IMR-90 (cell line): ENCODE results near the gene SCYGR1. TPM values are rescaled to one million over a fixed set of nuclear protein-coding genes. Genes with fewer than 3 reads are reported as not detected.

Experiments
- ATAC-seq: fragments of 200-7000 bp; cut with Tn5 transposase; 2 replicates; pipeline ENCODE4 v1.9.1; 2020; ENCODE audit warnings: low read depth, mild to moderate bottlenecking, moderate library complexity
- BruUV-seq: library from RNA; stranded (reverse); fragments of 400-500 nt; replicated peaks from 2 replicates; lab custom pipeline; 2021; lab: Mats Ljungman, UMichigan
- CTCF ChIA-PET: fragments of 300-600 bp; formaldehyde crosslinking; extraction: SDS; loops from one replicate; lab custom pipeline; 2021; ENCODE audit warnings: antibody characterized with exemption; lab: Yijun Ruan, JAX
- POLR2A ChIA-PET: fragments of 300-600 bp; sonication (Branson Sonifier 250); formaldehyde crosslinking; loops from one replicate; lab custom pipeline; 2022; ENCODE audit warnings: antibody characterized with exemption; ENCODE audit not compliant: unreplicated experiment; lab: Charles Lee
- DNase-seq: peaks from one replicate; pipeline ENCODE4 v3.0.0; 2013
- H2AFZ ChIP-seq: replicated peaks from 2 replicates; pipeline ENCODE3; 2013; ENCODE audit warnings: low read length, mild to moderate bottlenecking; ENCODE audit not compliant: poor library complexity
- H2AK5ac ChIP-seq: 2 replicates; pipeline ENCODE4 v1.6.1; 2013; ENCODE audit warnings: low read depth, low read length, inconsistent platforms
- H2AK9ac ChIP-seq: replicated peaks from 2 replicates; pipeline ENCODE3; 2013; ENCODE audit warnings: mild to moderate bottlenecking, low read depth, low read length, moderate library complexity; ENCODE audit not compliant: poor library complexity
- H2BK120ac ChIP-seq: 2 replicates; pipeline ENCODE4 v1.6.1; 2013; ENCODE audit warnings: low read depth, low read length, inconsistent platforms
- H2BK15ac ChIP-seq: 3 replicates; pipeline ENCODE4 v1.6.1; 2013; ENCODE audit warnings: low read depth, low read length, inconsistent platforms
- H2BK20ac ChIP-seq: 2 replicates; pipeline ENCODE4 v1.6.1; 2013; ENCODE audit warnings: low read depth, mild to moderate bottlenecking, inconsistent platforms, low read length, moderate library complexity
- H2BK5ac ChIP-seq: 2 replicates; pipeline ENCODE4 v1.6.1; 2013; ENCODE audit warnings: mild to moderate bottlenecking, low read depth, low read length, inconsistent platforms; ENCODE audit not compliant: poor library complexity, severe bottlenecking
- H3K14ac ChIP-seq: replicated peaks from 2 replicates; pipeline ENCODE4 v1.6.1; 2013; ENCODE audit warnings: low read depth, low read length, inconsistent platforms
- H3K18ac ChIP-seq: 2 replicates; pipeline ENCODE4 v1.6.1; 2013; ENCODE audit warnings: low read depth, low read length, control low read depth
- H3K23ac ChIP-seq: 2 replicates; pipeline ENCODE4 v1.6.1; 2013; ENCODE audit warnings: low read depth, low read length, inconsistent platforms
- H3K27ac ChIP-seq: 2 replicates; pipeline ENCODE4 v1.5.1; 2013; ENCODE audit warnings: mild to moderate bottlenecking, control low read depth, low read length; ENCODE audit not compliant: insufficient read depth
- H3K27me3 ChIP-seq: 2 replicates; pipeline ENCODE4 v1.6.1; 2013; ENCODE audit warnings: low read length; ENCODE audit not compliant: control insufficient read depth, insufficient read depth
- H3K36me3 ChIP-seq: 2 replicates; pipeline ENCODE4 v1.6.1; 2013; ENCODE audit warnings: low read length, mixed read lengths; ENCODE audit not compliant: control insufficient read depth, insufficient read depth
- H3K4ac ChIP-seq: 2 replicates; pipeline ENCODE4 v1.6.1; 2013; ENCODE audit warnings: low read depth, low read length, inconsistent platforms
- H3K4me1 ChIP-seq: 2 replicates; pipeline ENCODE4 v1.6.1; 2013; ENCODE audit warnings: low read length, mixed read lengths; ENCODE audit not compliant: control insufficient read depth, insufficient read depth
- H3K4me2 ChIP-seq: 2 replicates; pipeline ENCODE4 v1.6.1; 2013; ENCODE audit warnings: low read depth, mild to moderate bottlenecking, control low read depth, low read length, moderate library complexity
- H3K4me3 ChIP-seq: 2 replicates; pipeline ENCODE4 v1.5.1; 2013; ENCODE audit warnings: low read depth, mild to moderate bottlenecking, control low read depth, low read length, moderate library complexity; ENCODE audit not compliant: insufficient read depth
- H3K56ac ChIP-seq: 2 replicates; pipeline ENCODE4 v1.6.1; 2013; ENCODE audit warnings: low read length, inconsistent platforms; ENCODE audit not compliant: insufficient read depth; ENCODE audit errors: extremely low read depth
- H3K79me1 ChIP-seq, 2 experiments: 2 replicates each; pipeline ENCODE4 v1.6.1; 2013; ENCODE audit warnings: low read length in 2 of 2, inconsistent platforms in 1 of 2, low read depth in 1 of 2
- H3K9ac ChIP-seq: 2 replicates; pipeline ENCODE4 v1.6.1; 2013; ENCODE audit warnings: low read depth, low read length, control low read depth
- H3K9me1 ChIP-seq: 2 replicates; pipeline ENCODE4 v1.6.1; 2013; ENCODE audit warnings: low read length, inconsistent platforms; ENCODE audit not compliant: insufficient read depth
- H3K9me3 ChIP-seq: 2 replicates; pipeline ENCODE4 v1.6.1; 2013; ENCODE audit warnings: low read length; ENCODE audit not compliant: control insufficient read depth, insufficient read depth
- H4K20me1 ChIP-seq: 2 replicates; pipeline ENCODE4 v1.6.1; 2013; ENCODE audit warnings: low read length, inconsistent platforms; ENCODE audit not compliant: insufficient read depth
- H4K5ac ChIP-seq: 2 replicates; pipeline ENCODE4 v1.6.1; 2013; ENCODE audit warnings: mild to moderate bottlenecking, low read depth, low read length, control low read depth
- H4K8ac ChIP-seq, 2 experiments: 2 replicates each; pipeline ENCODE4 v1.6.1; 2013; ENCODE audit warnings: low read depth in 2 of 2, low read length in 2 of 2, control low read depth in 1 of 2, inconsistent platforms in 1 of 2
- H4K91ac ChIP-seq: 2 replicates; pipeline ENCODE4 v1.6.1; 2013; ENCODE audit warnings: low read depth, low read length, inconsistent platforms; ENCODE audit not compliant: insufficient read depth
- CTCF ChIP-seq: conservative IDR thresholded peaks from 2 replicates; pipeline ENCODE4 v1.5.1; 2012; ENCODE audit warnings: mild to moderate bottlenecking, low read depth, low read length, improper control_type of control experiment
- RCOR1 ChIP-seq: IDR thresholded peaks from 2 replicates; pipeline ENCODE4 v1.6.1; 2012; ENCODE audit warnings: mild to moderate bottlenecking, low read length, improper control_type of control experiment; ENCODE audit not compliant: insufficient replicate concordance
- WGBS, 2 experiments: methylation state at CpG; one replicate each; pipeline versions ENCODE4 v1.1.5 to v1.1.7; 2013; ENCODE audit warnings: missing lambda C conversion rate in 2 of 2; ENCODE audit not compliant: insufficient read length in 1 of 2; ENCODE audit errors: extremely low coverage in 2 of 2; 5-methylcytosine and 5-hydroxymethylcytosine counted together
- dilution Hi-C: fragments of 300-500 bp; cut with HindIII; formaldehyde crosslinking; loops from one replicate; pipeline ENCODE4 v1.14.3; 2018; ENCODE audit warnings: low sequenced_read_pairs; ENCODE audit not compliant: unreplicated experiment
- in situ Hi-C: fragments of 300-500 bp; cut with MboI; formaldehyde crosslinking; loops from 3 replicates; pipeline ENCODE4 v1.14.3; 2019; ENCODE audit warnings: low sequenced_read_pairs, inconsistent platforms, mixed read lengths
- intact Hi-C: fragments of 100-400 bp; cut with micrococcal nuclease; formaldehyde crosslinking; loops from 2 replicates; pipeline ENCODE4 v1.10.0; 2022
- polyA plus RNA-seq, 3 experiments: library from polyadenylated mRNA; depleted of rRNA; stranded (reverse); fragments of >200 nt; gene quantifications; 2 replicates each; pipeline ENCODE4 v1.2.3, GENCODE V29; 2012; ENCODE audit warnings: low replicate concordance in 1 of 3
- total RNA-seq: library from RNA; depleted of rRNA; stranded (reverse); fragments of >200 nt; gene quantifications from 2 replicates; pipeline ENCODE4 v1.2.3, GENCODE V29; 2012

Gene SCYGR1
- total and polyA plus RNA-seq, 2 of the 4 experiments (the other 2 are of a cell fraction): not detected

- ATAC-seq: no peak
- Histone ChIP-seq H3K9me3 (no peaks in the 10 kb centered on the region), H3K18ac (peak overlapping the region; percentile 96; the same call in 1 of the 2 replicates), H3K36me3 (no peaks in the 10 kb centered on the region), H3K14ac (no peak overlapping the region; the same call in 1 of the 2 replicates), H4K20me1 (no peaks in the 10 kb centered on the region), H3K4me3 (no peak overlapping the region), H3K4me1 (peaks cover 5% of the 10 kb centered on the region), H3K4ac (no peak overlapping the region), H2AK9ac (no peak overlapping the region), H3K4me2 (no peak overlapping the region; the same call in 1 of the 2 replicates), H4K5ac (peak overlapping the region; percentile 95; the same call in 1 of the 2 replicates), H2BK15ac (no peak overlapping the region; the same call in 2 of the 3 replicates), H2AFZ (no peak overlapping the region), H3K9me1 (no peaks in the 10 kb centered on the region), H3K27me3 (no peaks in the 10 kb centered on the region), H2BK120ac (no peak overlapping the region), H4K91ac (peak overlapping the region; percentile 33; the same call in 1 of the 2 replicates), H3K27ac (no peak overlapping the region), H3K79me1 (no peaks in the 10 kb centered on the region), H3K9ac (peak overlapping the region; percentile 43; the same call in 1 of the 2 replicates), H2BK20ac (0 out of 2 replicates have a peak overlapping the region, but pooled peaks have one; percentile 8), H3K56ac (no peak overlapping the region), H2AK5ac (no peak overlapping the region), H2BK5ac (peak overlapping the region; percentile 55), H4K8ac (peak overlapping the region in 1 of 2 experiments; percentile 47; a peak in 1 of 4 replicates), H3K23ac (no peak overlapping the region)
- no peak for DNase-seq
- BruUV-seq: no TSS peak
- ChIA-PET CTCF (interaction anchor here (0.6 kb wide), 1 partner anchor 202 kb away, joined by 4 read pairs; no protein-coding TSS in a partner anchor), POLR2A (no interaction called here)
- dilution Hi-C loops: no loop called here
- in situ Hi-C loops: no loop called here
- intact Hi-C loops: no loop called here
- 100% methylated on average over 2 of the region's 8 CpGs; no CpG with 5 or more reads in 1 of the 2 experiments for WGBS, 2 experiments
- TF ChIP-seq RCOR1 (no peak), CTCF (0 out of 2 replicates have a peak, but pooled peaks have one; percentile 8)
Measured at GRCh38 chr2:227377467-227378351, 10.0 kb downstream of the SCYGR1 start.
